Fibroblast of the aortic adventitia (primary cell): Measurements from ENCODE around the gene SH2D6. TPM values are rescaled to one million over a fixed set of nuclear protein-coding genes. Genes with fewer than 3 reads are reported as not detected.

Experiments used
- DNase-seq: peaks from one replicate; pipeline ENCODE4 v3.0.0-alpha.2; 2010; ENCODE audit warnings: low read depth
- H3K4me3 ChIP-seq: 2 replicates; pipeline ENCODE4 v1.5.1; 2011; ENCODE audit warnings: low read depth, mild to moderate bottlenecking, control low read depth, low read length, moderate library complexity
- CTCF ChIP-seq: IDR thresholded peaks from 2 replicates; pipeline ENCODE4 v1.5.1; 2011; ENCODE audit warnings: mild to moderate bottlenecking, low read length, control low read depth, inconsistent platforms; ENCODE audit not compliant: insufficient read depth
- small RNA-seq: library from RNA; depleted of rRNA; stranded (forward); fragments of <200 nt; gene quantifications from one replicate; pipeline ENCODE3, GENCODE V24; 2012
- total RNA-seq: library from RNA; depleted of rRNA; stranded (reverse); fragments of >200 nt; gene quantifications from 2 replicates; pipeline ENCODE4 v1.2.3, GENCODE V29; 2012; ENCODE audit warnings: low replicate concordance

SH2D6 gene
- total RNA-seq, 1 donor: 0.27 TPM

DNA sequence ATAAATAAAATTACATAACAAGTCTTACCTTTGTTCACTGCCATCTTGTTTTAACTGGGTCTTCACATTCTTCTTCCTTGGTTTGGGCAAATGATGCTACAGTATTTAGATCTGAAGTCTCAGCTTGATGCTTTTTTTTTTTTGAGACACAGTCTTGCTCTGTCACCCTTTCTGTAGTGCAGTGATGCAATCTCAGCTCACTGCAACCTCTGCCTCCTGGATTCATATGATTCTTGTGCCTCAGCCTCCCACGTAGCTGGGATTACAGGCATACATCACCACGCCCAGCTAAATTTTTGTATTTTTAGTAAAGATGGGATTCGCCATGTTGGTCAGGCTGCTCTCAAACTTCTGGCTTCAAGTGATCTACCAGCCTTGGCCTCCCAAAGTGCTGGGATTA lies 67.3 kb downstream of the SH2D6 start:
- H3K4me3 ChIP-seq: no peak overlapping the region
- peak; percentile 25 for DNase-seq
- no peak for TF ChIP-seq CTCF

Small RNA genes within 50 kb of the gene (small RNA-seq; reads per million reads assigned to genes)
- gene AC062037.2 (not detected), gene RF00019 (not detected), gene RN7SL251P (not detected)

Other genes starting within 250 kb of the SH2D6 start
- 90.3 and 112 TPM in 2 replicates for gene TGOLN2, start 90.7 kb upstream of the SH2D6 start, total RNA-seq
- gene RETSAT, start 64.2 kb upstream of the SH2D6 start, total RNA-seq: 31.2 and 60.1 TPM in 2 replicates
- gene ELMOD3, start 63.9 kb upstream of the SH2D6 start, total RNA-seq: 9.0 and 19.3 TPM in 2 replicates
- 131 and 144 TPM in 2 replicates for gene CAPG, start 8.3 kb upstream of the SH2D6 start, total RNA-seq
- gene MAT2A, start 120.5 kb downstream of the SH2D6 start, total RNA-seq: 161 and 179 TPM in 2 replicates
- gene GGCX, start 142.8 kb downstream of the SH2D6 start, total RNA-seq: 26.7 and 43.3 TPM in 2 replicates
- 0.54 and 1.7 TPM in 2 replicates for gene VAMP8, start 158.9 kb downstream of the SH2D6 start, total RNA-seq
- gene VAMP5, start 165.7 kb downstream of the SH2D6 start, total RNA-seq: 33.8 and 56.2 TPM in 2 replicates
- gene RNF181, start 177.0 kb downstream of the SH2D6 start, total RNA-seq: 86.7 and 213 TPM in 2 replicates
- gene TMEM150A, start 184.0 kb downstream of the SH2D6 start, total RNA-seq: 7.4 and 8.6 TPM in 2 replicates
- gene C2orf68, start 193.4 kb downstream of the SH2D6 start, total RNA-seq: 4.6 and 22.2 TPM in 2 replicates
- 45.6 and 251 TPM in 2 replicates for gene USP39, start 197.5 kb downstream of the SH2D6 start, total RNA-seq
- gene SFTPB, start 249.5 kb downstream of the SH2D6 start, total RNA-seq: 0.09 TPM in 1 of 2 replicates, not detected in the other